GM11168 (cell line): ENCODE data around the gene VGLL2.

ENCODE experiments used
- in situ Hi-C: fragments of 300-500 bp; cut with MboI; formaldehyde crosslinking; loops from one replicate; pipeline ENCODE4 v1.12.0; 2022; ENCODE audit warnings: low sequenced_read_pairs; ENCODE audit not compliant: unreplicated experiment

Gene VGLL2

GRCh38 chr6:117267766-117268534 lies 2.6 kb downstream of the VGLL2 start:
- in situ Hi-C loops, result no loop called here

DNA sequence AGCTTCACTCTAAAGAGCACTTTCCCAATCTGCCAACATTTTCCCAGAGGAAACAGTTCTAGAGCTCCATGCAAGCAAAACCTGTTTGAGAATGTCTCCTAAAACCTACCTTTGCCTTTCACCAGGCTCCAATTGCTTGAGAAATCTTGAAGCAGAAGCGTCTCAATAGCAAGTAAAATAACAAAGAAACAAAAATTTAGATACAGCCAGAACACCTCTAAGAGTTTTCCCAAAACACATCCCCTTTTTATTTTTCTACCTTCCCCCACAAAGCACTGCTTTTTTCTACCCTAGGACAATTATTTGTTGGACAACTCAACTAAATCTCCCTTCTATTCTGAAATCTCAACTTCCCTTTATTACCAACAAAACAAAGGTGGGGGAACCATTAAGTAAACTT lies 3.6 kb downstream of the VGLL2 start:
- in situ Hi-C loops, result no loop called here

DNA sequence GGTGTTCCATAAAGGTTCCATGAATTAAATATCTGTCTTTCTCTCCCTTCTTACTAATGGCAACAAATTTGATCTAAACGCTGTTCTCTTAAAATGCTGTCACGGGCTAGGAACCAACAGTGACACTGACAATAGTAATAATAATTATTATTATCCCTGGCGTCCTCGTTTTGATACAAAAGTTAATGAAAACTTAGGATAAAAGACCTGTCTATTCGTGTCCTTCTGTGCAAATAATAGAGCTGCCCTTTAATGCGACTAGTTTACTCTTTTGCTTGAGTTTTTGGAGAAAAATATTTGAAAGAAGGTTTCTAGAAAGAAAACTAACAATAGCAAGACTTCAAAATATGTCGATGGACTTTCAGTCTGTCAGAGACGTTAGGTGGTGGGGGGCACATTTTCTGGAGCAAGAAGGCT lies 4.3 kb downstream of the VGLL2 start:
- in situ Hi-C loops, result no loop called here

DNA sequence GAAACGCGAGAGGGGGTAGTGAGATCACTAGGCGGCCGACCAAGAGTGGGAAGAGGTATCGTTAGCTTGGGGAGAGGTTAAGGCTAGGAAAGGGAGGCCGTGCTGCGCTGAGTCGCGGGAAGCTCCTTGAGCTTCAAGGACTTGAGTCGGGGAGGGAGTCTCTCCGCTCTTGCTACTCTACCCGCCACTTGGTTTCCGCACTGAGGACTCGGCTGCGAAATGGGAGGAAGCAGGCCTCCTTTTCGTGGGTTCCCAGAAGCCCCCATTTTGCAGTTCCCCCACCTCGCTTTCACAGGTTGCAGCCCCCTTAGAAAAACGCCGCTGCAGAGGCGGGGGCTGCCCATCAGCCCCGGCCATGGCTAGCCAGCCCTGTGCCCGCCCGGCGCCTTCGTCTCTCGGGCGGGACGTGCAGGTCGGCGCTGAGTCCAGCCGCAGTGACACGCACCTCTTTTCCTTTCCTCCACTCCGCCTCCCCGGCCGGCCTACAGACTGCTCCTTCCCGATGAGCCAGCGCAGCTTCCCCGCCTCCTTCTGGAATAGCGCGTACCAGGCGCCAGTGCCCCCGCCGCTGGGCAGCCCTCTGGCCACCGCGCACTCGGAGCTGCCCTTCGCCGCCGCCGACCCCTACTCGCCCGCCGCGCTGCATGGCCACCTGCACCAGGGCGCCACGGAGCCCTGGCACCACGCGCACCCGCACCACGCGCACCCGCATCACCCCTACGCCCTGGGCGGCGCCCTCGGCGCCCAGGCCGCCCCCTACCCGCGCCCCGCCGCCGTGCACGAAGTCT lies 4.9 kb downstream of the VGLL2 start:
- in situ Hi-C loops, result no loop called here

- in situ Hi-C loops, result no loop called here
Observed at GRCh38 chr6:117270843-117271507, 5.6 kb downstream of the VGLL2 start.

GRCh38 chr6:117272032-117272866 lies 6.9 kb downstream of the VGLL2 start:
- in situ Hi-C loops, result no loop called here

- in situ Hi-C loops, result no loop called here
Observed at GRCh38 chr6:117272891-117273290, 7.5 kb downstream of the VGLL2 start.

- in situ Hi-C loops, result no loop called here
Observed at GRCh38 chr6:117275205-117275604, 9.8 kb downstream of the VGLL2 start.

- in situ Hi-C loops, result no loop called here
Observed at GRCh38 chr6:117275711-117276110, 10.4 kb downstream of the VGLL2 start.

DNA sequence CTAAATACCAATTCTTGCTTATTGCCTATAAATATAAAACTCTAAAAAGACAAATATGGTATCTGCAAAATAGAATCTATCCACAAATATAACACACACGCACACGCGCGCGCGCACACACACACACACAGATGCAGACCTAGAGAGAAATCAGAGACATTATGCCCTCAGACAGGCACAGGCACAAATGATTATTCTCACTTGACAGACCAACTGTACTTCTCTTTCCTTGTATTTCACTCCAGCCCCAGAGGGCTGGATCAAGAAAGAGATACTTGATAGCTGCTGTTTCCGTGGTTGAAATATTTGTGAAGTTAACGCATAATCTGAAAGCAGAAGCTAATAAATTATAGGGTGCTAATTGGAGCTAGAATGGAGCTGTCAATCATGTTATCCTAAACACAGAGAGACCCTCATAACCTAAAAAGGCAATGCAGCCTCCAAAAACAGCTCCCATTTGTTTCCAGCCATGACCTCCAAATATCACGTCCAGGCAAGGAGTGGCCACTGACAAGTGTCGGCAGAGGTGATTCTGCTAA lies 11.5 kb downstream of the VGLL2 start:
- in situ Hi-C loops, result no loop called here

GRCh38 chr6:117280922-117281321 lies 15.6 kb downstream of the VGLL2 start:
- in situ Hi-C loops, result no loop called here

DNA sequence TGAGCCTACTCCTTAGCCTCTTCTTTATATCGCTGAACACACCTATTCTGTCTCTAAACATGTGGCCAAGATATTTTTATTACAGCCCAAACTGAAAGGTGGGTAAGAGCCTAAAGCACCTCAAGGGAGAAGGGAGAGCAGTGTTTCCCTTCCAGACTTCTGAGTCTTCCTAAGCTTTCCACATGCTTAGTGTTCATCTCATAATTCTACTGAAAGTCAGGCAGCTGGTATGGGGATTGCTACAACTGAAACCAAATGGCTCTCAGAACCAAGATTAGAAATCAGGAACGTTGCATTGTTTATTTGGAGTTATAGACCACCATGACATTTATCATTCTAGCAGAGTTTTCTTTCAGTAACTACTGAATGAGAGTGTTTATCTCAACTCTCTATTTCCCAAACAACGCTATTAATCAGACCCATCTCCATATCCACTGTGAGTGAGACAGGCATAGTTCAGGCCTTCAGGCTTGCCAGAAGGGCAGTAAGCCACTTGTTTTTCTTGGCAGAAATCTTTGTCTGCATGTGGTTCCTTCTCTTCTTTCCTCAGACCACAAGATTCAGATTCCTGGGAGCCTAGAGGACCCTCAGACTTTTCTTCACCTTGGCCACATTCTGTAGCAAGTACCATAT lies 22.8 kb downstream of the VGLL2 start:
- in situ Hi-C loops, result no loop called here

DNA sequence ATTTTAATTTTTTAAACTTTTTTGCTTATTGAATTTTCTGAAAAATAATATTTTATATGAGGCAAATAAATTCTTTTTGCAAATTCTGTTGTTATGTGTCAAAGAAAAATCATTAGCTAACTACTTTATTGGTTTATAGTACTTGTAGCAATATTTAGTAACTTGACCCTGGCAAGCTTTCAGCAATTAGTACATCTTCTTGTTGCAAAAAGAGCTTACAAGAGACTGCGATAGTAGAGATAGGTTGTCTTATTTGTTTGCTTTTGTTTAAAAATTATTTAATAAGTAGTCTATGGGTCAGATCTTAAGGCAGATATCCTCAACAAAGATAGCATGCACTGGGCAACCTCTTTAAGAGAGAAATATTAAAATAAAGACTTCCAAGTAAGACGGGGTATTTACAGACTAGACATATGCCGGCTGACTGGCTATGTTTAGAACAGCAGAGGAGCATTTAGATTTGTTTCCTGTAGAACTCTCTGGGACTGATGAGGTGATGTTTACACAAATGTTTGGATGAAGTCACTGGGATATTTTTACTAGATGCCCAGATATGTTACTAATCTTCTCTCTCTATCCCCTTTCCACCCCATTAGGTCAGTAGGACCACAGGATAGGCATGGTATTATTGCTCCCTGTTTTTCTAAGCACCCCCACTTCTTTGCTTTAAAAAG lies 25.0 kb downstream of the VGLL2 start:
- in situ Hi-C loops, result no loop called here

DNA sequence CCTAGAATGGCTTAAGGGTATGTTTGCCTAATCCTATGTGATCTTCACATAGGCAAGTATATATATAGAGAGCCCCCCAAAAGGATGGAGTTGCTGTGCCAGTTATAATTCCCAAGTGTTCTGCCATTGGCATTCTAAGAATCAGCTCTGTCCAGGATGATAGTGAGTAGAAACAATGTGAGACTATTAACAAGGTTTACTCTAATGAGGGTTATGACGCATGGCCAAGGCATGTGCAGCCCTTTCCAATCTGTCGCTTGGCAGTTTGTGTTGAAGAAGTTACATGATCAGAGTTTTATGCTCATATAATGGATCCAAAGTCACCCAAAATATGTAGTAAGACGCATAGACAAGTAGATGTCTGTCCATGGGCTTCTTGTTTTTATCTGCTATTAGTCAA lies 33.6 kb downstream of the VGLL2 start:
- in situ Hi-C loops, result no loop called here

DNA sequence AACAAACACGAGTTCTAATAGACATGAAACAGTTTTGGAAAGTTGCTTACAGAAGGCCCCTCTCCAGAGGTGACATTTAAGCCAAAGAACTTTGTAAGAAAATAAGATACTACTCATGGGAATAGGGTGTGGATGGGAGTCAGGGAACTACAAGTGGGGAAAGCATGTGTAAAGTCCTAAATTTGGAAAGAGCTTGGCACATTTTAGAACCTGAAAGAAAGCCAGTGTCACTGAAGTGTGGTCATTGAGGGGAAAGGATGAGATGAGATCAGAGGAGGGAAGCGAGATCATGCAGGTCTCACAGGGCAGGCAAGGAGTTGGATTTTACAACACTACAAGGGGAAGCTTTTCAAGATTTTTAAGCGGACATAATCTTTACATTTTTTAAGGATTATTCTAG lies 38.0 kb downstream of the VGLL2 start:
- in situ Hi-C loops, result no loop called here

- in situ Hi-C loops, result no loop called here
Observed at GRCh38 chr6:117304446-117304845, 39.1 kb downstream of the VGLL2 start.

DNA sequence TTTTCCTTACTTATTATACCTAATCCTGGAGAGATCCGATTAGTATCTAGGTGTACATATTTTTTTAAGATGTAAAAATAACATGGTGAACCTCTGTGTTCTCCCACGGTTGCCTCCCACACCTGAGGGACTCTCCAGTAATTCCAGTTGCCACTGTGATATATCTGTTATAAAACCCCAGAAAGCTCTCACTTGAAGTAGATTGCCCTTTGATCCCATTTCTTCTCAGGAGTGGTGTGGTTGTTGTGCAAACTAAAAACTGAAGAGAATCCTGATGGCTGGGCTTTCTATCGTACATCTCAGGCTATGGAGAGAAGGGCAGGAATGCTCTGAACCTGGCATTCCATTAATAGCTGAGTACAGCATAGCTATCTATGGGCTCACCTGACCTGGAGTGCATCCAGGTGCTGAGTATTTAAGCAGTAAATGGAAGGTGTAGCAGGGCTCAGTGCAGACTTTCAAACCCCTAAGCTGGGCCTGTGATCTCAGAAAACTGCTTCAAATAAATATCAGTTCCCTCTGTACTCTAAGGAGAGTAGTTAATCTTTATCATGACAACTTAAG lies 41.0 kb downstream of the VGLL2 start:
- in situ Hi-C loops, result no loop called here

DNA sequence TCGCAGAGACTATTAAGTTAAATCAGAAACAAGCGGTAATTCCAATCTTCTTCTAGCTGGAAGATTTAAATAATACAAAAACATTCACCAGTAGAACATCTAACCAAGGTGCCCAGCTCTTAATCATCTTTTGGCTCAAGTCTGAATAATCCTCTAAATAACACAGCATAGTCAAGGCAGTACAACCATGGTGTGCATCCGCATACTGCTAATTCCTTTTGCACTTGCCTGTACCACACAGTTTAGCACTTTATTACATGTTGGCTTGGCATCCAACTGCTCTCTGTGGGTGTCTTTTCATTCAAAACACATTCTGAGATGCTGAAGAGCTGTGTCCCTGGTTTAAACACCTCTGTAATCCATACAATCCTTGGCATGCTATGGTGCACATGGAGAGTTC lies 42.3 kb downstream of the VGLL2 start:
- in situ Hi-C loops, result no loop called here

DNA sequence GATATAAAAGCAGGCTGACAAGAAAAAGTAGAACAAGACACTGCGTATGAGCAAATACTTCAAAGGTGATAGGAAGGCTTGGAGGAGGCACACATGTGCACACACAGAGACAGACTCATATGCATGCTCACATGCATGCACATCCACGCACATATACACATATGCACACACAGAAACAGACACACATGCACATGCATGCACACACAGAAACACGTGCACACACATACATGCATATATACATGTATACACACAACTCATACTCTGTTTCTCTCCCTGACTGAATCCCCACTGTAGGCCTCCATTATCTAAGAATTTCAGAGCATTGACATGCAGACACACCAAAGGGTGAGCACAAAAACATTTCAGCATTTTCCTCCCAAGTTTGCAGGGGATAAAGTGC lies 43.7 kb downstream of the VGLL2 start:
- in situ Hi-C loops, result no loop called here
